ENCODE measurements around the gene EFNA5.
"Not testable (repeated sequence)": the region's sequence is repeated elsewhere in the genome, so short reads cannot be mapped to it uniquely, and the experiment has no call there.

Gene EFNA5

DNA sequence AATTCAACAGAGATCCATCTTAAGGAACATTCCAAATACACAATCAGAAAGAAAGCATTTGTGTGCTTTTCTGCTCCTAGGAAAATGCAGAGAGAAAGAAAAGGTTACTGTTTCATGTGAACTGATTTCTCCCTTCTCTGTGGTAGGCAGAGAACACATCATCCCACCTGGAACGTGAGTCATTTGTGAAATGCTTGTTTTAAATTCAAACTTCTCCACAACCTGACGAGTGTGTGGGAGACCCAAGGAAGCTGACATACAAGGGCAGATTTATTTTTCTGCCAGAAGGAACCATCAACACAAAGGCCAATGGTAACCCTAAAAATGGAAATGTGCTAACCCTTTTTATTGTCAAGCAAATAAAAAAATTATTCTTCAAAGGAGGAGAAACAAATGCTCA lies 156.4 kb downstream of the EFNA5 start:
- DNase-seq = no peak

DNA sequence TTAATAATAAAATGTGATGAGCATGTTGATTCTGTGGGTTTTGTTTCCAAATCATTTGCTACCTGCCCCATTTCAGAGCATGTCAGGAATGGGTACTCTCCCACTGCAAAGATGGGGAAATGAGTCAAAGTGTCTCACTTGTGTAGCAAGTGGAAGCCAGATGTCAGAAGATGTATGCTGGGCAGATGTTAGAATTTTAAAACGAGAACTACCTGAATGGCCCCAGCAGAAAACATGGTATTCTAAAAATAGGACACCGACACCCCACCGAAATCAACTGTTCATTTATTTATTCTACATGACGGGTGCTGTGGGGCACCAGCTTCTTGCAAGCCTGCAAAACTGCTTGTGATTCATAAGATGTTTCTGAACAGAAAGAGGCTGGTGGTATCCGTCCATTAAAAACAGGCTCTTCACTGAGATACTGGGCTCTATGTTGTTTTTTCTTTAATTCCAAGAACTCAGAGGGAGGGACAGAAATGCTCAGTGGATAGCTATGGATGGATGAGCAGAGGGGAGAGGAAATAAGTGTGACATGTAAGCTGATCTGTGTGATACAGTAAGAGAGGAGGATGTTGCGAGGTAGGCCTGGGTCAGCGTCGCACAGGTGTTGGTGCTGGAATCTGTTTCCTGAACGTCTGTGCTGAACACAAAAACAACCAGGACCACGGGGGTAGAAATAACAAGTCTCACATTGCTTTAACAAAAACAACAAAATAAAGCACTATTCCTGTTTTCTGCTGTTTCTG lies 157.2 kb downstream of the EFNA5 start:
- DNase-seq = no peak

DNA sequence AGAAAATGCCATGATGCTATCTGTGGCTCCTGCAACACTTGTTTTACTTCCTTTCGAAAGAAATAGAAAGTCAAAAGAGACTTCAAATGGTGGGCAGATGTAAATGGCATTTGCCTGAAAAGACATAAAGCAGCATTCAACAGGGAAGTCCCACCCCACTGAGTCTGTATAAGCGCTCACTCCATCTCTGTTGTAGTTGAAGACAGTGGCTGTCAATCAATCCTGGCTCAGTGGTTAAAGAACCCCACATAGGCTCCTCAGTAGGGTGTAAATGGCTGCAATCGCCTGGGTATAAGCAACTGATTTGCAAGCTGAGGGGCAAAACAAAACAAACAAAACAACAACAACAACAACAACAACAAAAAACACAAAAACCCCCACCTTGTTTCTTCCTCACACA lies 158.7 kb downstream of the EFNA5 start:
- no peak for DNase-seq

DNA sequence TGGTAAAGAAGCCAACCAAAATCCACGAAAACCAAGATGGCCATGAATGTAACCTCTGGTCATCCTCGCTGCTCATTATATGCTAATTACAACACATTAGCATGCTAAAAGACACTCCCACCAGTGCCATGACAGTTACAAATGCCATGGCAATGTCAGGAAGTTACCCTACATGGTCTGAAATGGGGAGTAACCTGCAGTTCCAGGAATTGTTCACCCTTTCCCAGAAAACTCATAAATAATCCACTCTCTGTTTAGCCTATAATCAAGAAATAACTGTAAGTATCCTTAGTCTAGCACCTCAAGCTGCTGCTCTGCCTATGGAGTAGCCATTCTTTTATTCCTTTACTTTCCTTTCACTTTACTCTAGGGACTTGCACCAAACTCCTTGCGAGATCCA lies 160.6 kb downstream of the EFNA5 start:
- DNase-seq = no peak

DNA sequence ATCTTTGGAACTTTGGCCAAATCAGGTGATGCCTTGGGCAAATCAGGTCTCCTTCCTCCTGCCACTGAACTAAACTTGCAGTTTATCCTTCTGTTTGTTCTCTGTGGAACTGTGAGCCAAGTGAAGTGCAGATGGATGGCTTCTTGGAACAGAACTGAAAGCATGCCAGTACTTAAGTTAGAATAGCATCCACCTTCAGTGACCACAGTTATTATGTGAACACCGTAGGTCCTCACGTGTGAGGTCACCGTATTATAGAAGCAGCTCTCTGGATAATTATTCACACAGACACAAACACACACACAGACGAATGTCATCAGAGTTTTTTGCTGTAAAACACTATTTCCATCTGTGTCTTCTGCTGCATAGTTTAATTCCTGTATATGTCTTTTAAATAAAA lies 162.6 kb downstream of the EFNA5 start:
- DNase-seq = no peak

DNA sequence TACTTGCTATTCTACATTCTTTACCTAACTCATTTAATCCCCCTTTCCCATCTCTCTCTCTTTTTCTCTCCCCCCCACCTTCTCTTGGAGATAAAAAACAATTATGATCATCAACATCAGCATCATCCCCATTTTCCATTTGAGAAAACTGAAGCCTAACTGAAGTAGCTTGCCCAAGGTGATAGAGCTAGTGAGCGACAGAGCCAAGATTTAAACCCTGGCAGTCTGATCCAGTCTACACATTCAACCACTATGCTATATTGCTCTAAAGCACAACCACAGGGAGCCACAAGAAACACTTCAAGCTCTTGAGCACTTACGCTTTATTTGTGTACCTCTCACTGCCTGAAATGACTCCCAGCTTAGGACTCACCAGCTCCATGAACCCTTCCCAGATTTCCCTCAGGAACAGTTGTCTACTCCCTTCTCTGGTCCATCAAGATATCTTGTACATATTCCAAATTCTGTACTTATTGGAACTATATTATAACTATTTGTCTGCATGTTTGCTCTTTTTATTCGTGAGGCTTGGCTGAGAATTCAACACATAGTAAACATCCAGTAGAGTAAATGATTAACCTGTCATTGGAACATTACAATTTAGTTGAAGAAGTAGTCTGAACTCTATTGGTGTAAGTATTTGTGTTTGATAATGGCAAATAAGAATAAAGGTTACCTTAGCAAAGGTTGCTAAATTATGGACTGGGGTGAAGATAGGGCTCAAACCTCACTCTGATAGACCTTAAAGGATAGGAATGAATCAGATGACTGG lies 164.8 kb downstream of the EFNA5 start:
- no peak for DNase-seq

DNA sequence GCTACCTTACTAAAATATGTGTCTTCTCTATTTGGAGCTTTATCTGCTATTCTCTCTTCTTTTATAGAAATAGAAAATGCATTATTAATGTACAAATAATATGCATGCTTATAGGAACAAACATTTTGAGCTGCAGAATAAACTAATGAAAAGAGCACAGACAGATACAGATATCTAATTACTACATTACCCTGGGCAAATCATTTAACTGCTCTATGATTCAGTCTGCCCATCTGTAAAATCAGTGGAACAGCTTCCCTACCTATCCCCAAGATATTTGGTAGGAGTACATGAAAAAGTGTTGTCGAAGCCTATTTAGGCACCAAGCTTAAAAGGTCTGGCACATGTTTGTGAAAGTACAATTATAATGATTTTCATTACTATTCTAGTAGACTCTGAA lies 166.3 kb downstream of the EFNA5 start:
- no peak for DNase-seq

DNA sequence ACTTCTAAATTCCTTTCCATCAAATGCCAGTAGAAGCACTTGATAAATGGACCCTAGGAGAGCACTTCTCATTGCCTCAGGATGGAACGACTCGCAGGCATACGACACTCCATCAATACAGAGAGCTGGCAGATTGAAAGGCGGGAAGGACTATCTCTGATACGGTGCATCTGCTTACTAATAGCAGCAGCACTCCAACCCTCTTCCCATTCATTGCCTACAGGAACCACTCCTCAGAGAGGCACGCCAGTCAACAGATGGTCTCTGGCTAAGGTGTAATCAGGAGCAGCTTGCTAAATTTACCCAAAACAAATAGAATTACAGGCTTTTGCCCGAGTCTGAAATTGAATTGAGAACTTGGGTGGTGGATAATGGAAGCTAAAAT lies 168.1 kb downstream of the EFNA5 start:
- no peak for DNase-seq

DNA sequence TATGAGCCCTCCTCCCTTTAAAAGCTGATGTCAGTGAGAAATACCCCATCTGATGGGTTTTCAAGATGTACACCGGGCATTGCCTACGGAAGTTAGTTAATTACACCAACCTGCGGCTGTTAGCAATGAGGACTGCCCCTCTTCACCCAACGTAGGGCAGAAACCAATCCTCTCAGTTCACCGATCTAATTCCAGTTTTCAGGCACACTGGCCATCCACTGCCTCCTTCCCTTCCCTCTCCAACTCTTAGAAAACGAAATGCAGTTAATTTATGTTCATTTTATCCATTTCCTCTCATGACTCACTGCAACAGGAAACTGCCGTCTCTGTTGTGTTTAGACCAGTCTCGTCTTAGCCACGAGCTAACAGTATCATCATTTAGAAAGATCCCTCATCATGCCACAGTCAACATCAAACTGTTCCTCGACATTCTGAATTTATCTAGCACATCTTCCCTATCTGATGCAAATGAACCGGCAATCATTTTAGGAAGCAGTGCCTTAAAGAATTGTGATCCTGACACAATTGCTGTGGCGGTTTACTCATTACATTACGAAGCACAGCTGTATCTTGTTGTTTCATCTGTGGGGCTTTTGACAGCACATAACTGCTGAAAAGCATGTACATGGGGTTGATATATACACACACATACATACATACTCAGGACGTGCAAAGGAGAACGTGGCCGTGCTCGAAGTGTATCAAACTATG lies 168.6 kb downstream of the EFNA5 start:
- no peak for DNase-seq

DNA sequence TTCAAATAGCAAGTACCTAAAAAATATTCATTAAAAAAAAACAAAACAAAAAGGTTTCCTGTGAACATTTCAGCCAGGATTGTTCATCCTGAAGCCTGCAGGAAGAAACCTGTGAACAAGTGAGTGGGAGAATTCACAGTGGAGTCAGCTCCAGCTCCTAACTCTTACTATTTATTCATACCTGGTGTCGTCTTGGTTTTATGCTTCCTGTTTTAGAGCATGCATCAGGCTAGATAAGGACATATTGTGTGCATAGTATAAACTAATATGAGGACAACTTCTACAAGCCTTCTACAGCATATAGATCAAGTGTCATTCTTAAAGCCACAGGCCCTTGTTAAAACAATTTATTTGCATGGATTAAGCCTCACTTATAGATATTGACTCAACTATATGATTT lies 169.9 kb downstream of the EFNA5 start:
- DNase-seq = no peak

DNA sequence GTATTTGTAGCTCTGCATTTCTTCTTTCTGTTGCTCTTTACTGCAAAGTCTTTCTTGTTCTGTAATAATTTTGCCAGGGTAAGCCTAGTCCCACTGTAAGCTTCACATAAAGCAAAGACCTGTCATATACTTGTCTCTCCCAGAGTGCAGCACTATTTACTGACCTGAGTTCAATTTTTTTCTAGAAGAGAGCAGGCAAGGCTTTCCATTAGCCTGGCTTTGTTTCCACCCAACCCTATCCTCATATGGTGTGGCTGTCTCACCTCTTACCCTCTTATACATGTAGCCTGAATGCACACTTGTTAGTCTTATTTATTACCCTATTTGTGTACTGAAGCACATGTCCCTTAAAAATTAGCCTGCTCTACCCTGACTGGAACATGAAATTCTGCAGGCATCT lies 170.4 kb downstream of the EFNA5 start:
- no peak for DNase-seq

DNA sequence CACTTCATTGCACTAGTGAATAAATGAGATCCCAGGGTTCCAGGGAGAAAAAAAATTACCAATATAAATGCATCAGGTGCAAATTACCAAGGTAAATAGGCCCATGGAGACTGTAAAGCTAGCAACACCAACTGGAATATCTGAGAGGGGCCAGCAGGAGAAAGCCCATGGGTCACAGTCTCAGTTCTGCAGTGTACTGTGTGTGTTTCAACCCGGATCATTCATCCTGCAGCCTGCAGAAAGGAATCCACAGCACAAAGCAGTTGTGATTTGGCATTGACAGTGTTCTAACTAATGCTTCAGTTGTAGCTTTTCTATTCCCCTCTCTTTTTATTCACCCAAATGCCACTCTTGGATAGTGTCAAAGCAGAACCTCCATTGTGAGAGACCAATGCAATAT lies 171.0 kb downstream of the EFNA5 start:
- no peak for DNase-seq

DNA sequence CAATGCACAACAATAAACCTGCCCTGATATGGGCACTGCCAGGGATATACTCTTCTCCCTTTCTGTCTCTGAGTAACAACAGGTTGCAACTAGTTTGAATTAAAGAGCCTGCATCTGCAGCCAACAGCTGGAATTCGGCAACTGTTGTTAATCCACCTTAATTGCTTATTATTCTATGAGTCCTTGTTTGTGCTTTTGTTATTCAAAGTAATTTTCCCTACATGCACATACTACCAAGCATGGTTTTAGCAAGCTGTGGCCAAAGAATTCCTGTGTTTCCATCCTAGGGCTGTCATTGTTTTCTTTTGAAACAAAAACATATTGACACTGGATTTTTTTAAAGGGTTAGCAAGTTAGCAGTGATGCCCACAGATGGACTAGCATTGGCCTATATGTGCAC lies 171.5 kb downstream of the EFNA5 start:
- DNase-seq = no peak

DNA sequence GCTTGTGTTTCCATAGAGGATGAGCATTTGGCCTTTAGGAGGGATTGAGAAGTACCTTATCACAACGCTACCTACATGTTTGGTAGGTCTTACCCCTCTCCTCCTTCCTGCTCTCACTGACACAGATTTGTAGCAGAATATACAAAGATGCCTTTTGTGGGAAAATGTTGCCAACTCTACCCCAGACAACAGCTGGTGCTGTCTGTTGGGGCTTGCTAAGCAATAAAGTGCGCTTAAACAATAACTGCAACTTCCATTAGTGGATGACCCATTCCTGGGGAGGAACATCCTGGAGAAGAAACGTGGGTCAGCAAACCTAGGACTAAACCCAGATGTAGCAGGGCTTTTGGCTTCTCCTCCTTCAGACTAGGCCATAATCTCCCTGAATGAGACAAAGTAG lies 174.3 kb downstream of the EFNA5 start:
- DNase-seq = no peak

DNA sequence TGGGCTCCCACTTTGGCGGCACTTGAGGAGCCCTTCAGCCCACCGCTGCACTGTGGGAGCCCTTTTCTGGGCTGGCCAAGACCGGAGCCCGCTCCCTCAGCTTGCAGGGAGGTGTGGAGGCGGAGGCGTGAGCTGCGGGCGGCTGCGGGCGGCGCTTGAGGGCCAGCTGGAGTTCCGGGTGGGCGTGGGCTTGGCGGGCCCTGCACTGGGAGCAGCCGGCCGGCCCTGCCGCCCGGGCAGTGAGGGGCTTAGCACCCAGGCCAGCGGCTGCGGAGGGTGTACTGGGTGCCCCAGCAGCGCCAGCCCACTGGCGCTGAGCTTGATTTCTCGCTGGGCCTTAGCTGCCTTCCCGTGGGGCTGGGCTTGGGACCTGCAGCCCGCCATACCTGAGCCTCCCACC lies 176.6 kb downstream of the EFNA5 start:
- DNase-seq = not testable (repeated sequence)

DNA sequence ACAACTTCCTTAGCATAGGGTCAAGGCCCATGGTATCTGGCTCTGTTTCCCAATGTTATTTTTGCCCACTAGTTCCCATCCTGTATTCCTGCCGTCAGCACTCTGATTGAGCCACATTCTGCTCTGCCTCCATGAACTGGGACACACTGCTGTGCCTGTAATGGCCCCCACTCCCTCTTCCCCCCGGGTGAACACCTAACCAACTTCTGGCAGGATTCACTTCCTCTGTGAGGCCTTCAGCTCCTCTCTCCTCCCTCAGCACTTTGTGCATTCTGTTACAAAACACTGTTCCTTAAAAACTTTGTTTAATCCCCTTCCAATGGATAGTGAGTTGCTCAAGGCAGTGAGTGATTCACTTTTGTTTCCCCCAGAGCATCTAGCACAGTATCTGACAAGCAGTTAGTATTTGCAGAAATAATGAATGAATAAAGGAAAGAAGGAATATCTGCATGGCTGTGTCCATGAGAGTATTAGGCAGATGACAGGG lies 183.6 kb downstream of the EFNA5 start:
- no peak for DNase-seq

DNA sequence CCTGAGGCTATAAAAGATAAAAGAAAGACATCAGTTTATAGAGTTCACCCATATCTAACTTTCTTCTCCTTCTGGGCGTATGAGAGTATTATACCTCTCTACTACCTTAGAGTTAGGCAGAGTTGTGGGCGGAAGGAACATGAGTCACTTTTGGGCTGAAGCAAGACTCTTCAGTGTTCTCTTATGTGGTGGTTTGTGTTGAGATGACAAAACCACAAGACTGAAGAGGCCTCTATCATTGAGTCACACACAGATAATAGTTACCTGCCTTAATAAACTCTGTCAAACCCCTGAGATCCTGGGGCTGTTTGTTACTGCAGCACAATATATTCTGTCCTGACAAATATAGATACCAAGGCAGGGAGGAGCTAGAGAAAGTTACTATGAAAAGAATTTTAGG lies 184.2 kb downstream of the EFNA5 start:
- no peak for DNase-seq

DNA sequence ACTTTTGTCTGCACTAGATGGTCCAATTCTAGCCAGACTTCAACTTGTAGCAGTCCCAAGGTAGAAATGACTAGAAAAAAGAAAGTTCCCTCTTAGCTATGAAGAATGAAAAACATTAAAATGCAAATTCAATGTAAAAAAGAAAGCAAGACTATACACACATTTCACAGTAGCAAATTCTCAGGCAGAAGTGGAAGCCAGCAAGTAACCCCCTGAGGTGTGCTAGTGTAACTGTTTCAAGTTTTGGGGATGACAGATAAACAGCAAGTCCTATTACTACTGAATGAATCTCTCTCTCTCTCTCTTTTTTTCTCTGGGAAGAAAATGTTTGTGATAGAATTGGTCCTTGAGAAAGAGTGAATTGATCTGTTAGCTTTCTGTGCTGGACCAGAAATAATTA lies 185.6 kb downstream of the EFNA5 start:
- no peak for DNase-seq

DNA sequence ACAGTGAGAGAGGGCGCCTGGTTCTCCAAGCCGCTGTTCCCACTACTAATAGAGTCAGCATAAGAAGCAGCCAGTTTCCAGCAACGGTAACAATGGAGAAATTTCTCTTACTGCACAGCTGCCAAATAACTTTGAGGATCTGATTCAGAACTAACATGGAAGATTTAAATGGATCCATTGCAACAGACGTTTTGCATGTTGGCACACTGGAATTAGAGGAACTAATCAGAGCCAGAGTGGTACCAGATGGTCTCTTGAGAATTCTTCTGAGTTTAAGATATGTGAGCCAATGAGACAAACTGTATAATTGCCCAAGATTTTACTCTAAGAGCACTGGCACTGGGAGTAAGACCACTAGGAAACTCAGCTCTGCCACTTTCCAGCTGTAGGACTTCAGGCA lies 186.5 kb downstream of the EFNA5 start:
- DNase-seq = no peak

DNA sequence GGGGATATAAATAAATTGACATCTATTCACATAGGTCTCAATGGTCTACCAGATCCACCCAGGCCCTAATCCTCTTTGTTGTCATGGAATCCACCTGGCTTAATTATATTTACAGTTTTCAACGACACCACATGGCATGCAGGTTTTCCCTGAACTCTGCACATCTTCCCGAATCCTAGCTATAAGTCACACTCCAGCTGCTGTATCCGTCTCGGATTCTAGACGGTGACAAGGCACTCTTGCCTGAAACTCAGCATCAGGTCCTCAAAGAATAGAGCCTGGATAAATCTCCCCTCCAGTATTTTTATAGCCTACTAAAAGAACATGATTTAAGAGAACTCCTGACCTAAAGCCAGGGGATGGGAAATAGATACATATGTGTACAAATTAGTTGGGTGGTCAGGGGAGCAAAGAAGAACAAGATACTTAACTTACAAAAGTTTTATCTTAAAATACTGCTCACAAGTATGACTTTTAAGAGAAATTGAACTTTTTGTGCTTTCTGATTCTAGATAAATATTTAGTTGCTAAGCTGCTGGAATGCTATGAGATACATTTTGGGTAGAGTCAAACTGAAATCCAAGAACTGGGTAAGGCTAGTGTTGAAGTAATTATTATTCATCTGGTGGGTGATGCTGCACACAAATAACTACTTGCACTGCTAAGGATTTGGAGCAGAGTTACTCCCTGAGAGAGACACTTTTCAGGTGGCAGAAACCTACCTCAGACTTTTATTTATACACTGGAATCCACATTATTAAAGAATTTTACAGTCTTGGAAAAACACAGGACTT lies 187.3 kb downstream of the EFNA5 start:
- DNase-seq = no peak

DNA sequence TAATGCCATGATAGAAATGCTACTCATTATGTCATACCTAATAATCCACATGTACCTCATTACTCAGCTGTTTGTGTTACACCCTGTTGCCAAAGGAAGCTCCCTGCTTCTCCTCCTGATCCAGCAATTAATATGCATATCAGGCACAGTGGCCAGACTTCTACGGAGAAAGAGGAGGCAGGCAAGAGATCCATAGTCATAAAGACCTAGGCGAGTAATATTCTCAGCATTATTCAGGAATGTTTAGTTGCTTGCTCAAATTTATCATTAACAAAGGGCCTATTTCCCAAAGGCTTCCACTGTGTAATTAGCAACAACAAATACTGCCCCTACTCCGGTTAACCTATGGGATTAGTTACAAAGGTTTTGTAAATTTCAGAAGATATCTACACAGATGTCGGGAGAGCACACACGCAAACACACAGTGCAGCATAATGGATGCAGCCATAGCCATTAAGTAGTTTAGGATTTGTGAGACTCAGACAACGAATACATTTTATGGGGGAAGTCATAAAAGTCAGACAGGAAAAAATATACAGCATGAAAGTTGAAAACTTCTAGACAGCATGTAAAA lies 192.6 kb downstream of the EFNA5 start:
- DNase-seq = no peak

DNA sequence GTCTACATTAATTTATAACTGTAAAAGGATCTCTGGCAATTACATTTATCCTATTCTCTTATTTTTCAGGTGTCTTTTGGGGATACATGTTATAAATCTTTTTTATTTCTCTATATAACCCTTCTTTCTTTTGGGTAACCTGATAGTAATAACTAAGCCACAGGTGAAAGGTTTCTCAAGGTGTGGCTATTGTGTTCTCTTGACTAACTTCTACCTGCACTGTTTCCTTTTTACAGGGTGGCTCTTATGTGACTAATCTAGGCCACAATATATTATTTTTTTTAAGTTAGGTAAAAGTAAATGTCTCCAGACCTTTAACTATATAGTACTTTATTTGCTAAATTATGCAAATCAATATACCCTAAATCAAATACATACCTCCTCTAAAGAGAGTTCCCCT lies 193.2 kb downstream of the EFNA5 start:
- no peak for DNase-seq

DNA sequence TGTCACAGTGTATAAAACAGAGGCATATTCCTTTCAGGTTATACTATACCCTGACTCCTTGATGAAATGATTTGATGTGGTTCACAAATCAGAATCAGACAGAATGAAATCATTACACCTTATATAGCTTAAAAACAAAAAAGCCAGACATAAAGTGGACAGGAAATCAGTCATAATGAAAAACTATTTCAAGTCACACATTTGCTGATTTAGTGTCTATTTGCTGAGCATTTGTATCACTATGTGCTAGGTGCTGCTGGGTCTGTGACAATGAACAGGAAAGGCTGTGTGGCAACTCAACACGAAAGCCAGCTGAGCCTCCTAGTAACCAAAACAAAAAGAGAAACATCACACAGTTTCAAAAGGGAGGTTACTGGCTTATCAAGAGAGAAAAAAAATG lies 194.0 kb downstream of the EFNA5 start:
- DNase-seq = no peak

Measured in activated CD8-positive, alpha-beta memory T cell treated with anti-CD3 and anti-CD28 coated beads, Interleukin-2, amount 50 U/mL, for 48 hours (primary cell).